Aorta (tissue), 5 donors: ENCODE data around the gene NRG3. TPM values are rescaled to one million over a fixed set of nuclear protein-coding genes. Genes with fewer than 3 reads are reported as not detected.

ENCODE experiments used
- ATAC-seq: fragments of 200-7000 bp; cut with Tn5 transposase; one replicate; pipeline ENCODE4 v1.9.1; 2022; ENCODE audit warnings: moderate library complexity; ENCODE audit not compliant: low FRiP score
- DNase-seq, 2 donors: peaks; one replicate each; pipeline ENCODE4 v3.0.0-alpha.2; 2020
- H3K27ac ChIP-seq, 2 donors: one replicate each; pipeline ENCODE4 v1.5.1; 2013; ENCODE audit warnings: low read length in 2 of 2, mild to moderate bottlenecking in 2 of 2, moderate library complexity in 2 of 2, control low read depth in 1 of 2, inconsistent platforms in 1 of 2, low read depth in 1 of 2
- H3K27me3 ChIP-seq, 2 donors: one replicate each; pipeline ENCODE4 v1.6.1; 2013; ENCODE audit warnings: control low read depth in 1 of 2, low read length in 1 of 2, mild to moderate bottlenecking in 1 of 2, moderate library complexity in 1 of 2; ENCODE audit not compliant: insufficient read depth in 2 of 2, control insufficient read depth in 1 of 2
- H3K36me3 ChIP-seq, 2 donors: one replicate each; pipeline ENCODE4 v1.6.1; 2013; ENCODE audit warnings: control low read depth in 1 of 2, low read length in 1 of 2, mild to moderate bottlenecking in 1 of 2; ENCODE audit not compliant: insufficient read depth in 2 of 2, control insufficient read depth in 1 of 2
- H3K4me1 ChIP-seq, 2 donors: one replicate each; pipeline ENCODE4 v1.6.1; 2013; ENCODE audit warnings: low read length in 2 of 2, control low read depth in 1 of 2, mild to moderate bottlenecking in 1 of 2, moderate library complexity in 1 of 2; ENCODE audit not compliant: insufficient read depth in 2 of 2, control insufficient read depth in 1 of 2
- H3K4me3 ChIP-seq, 2 donors: one replicate each; pipeline ENCODE4 v1.5.1; 2013; ENCODE audit warnings: low read length in 2 of 2, control low read depth in 1 of 2, mild to moderate bottlenecking in 1 of 2
- H3K9me3 ChIP-seq: one replicate; pipeline ENCODE4 v1.6.1; 2013; ENCODE audit warnings: mild to moderate bottlenecking, low read length; ENCODE audit not compliant: control insufficient read depth
- whole genome bisulfite sequencing, 2 donors: extraction: QIAGEN DNeasy Blood & Tissue Kit; methylation state at CpG; one replicate each; pipeline ENCODE4 v1.1.7; 2013; 5-methylcytosine and 5-hydroxymethylcytosine counted together
- intact Hi-C, 2 donors: fragments of 100-400 bp; cut with DNase I; formaldehyde crosslinking; loops; one replicate each; pipeline versions ENCODE4 v1.14.2 to v1.15.0; 2022
- polyA plus RNA-seq, 2 donors: library from polyadenylated mRNA; stranded (reverse); fragments of 200-250 nt; gene quantifications; one replicate each; pipeline ENCODE4 v1.2.3, GENCODE V29; 2013
- total RNA-seq, 2 donors: library from RNA; stranded (reverse); fragmentation: NEBNext Ultra II Directional; extraction: Animal tissue kit (Norgen Biotek cat#: 25700); gene quantifications; one replicate each; pipeline ENCODE4 v1.2.1, GENCODE V29; 2021
- donor health status: healthy with polysubstance abuse.
- donor health status: Bipolar disorder and iron deficiency.
- donor health status: DM: no; HTN: no; CAD: no.
- donor health status: DM: no; HTN: no; CAD: no.
- donor health status: DM: yes; HTN: yes; CAD: no.

Gene NRG3
- total and polyA plus RNA-seq, 4 donors = 0.50 to 1.1 (median 0.84) TPM

DNA sequence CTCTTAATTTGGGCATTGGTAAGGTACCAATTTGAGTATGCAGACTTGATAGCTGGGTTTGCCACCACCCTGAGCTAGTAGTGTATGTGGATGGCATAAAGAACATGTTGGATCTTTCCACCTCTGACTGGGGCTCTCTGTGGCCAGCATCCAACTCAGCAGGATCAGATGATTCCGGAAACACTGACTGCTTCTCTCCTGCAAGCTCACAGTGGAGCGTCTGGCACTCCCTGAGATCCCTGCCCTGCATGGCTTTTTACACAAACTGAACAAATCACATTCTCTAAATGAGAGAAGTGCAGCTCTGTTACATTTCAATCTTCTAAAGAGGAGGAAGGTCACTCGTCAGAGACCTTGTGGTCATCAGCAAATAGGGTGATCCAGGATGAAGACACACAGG is 1057.5 kb downstream of the NRG3 start:
- H3K9me3 ChIP-seq = no peaks in the 10 kb centered on the region
- H3K4me1 ChIP-seq = no peaks in the 10 kb centered on the region
- no peak overlapping the region for H3K4me3 ChIP-seq
- intact Hi-C loops = no loop called here
- ATAC-seq = no peak
- DNase-seq = no peak
- no peaks in the 10 kb centered on the region for H3K27me3 ChIP-seq
- H3K36me3 ChIP-seq = no peaks in the 10 kb centered on the region
- H3K27ac ChIP-seq = no peak overlapping the region
- WGBS, 2 donors = 67 to 79% methylated on average over 3 of the region's 3 CpGs

DNA sequence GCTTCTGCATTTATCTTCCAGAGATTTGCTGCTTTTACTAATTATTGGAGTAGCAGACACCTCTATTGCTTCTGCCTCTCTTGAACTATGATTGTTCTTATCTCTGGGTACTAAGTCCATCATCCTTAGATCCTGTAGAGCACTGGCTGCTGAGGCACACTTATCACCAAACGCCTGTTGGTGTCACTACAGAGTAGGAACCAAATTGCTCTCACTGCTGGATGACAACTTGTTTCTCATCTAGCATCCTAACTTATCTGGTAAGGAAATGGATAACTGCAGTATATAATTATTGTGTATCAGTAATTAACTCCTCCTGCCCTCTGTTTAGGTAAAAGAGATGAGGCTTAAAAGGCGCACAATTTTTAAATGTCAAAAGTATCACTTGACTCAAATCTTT is 1059.4 kb downstream of the NRG3 start:
- WGBS, 2 donors = 81 to 86% methylated on average over 2 of the region's 2 CpGs
- H3K9me3 ChIP-seq = no peaks in the 10 kb centered on the region

DNA sequence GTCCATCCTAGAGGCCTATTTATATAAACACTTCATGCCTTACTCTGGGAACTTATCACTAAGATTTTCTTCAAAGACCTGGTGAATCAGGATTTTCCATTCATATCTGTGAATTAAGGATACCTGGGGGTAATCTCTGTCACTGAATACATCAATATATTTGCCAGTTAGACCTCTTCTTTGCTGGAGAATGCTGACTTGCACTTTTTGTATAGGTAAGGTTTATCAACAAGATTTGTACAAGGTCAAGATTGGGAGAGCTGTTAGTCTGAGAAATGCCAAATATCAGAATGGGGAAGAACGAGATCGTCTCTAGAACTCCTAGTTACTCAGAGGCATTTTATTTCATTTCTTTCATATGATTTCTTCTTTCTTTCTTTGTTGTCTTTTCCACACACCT is 1060.0 kb downstream of the NRG3 start:
- DNase-seq (no peak), ATAC-seq (no peak)
- Histone ChIP-seq H3K4me1 (no peaks in the 10 kb centered on the region), H3K27me3 (no peaks in the 10 kb centered on the region), H3K9me3 (no peaks in the 10 kb centered on the region), H3K36me3 (no peaks in the 10 kb centered on the region), H3K27ac (no peak overlapping the region), H3K4me3 (no peak overlapping the region)
- 95 to 98% methylated on average over 2 of the region's 2 CpGs for WGBS, 2 donors
- intact Hi-C loops = no loop called here

More for the DNA sequence above, 1059.4 kb downstream of the NRG3 start:
- no peaks in the 10 kb centered on the region for H3K36me3 ChIP-seq
- no peak overlapping the region for H3K27ac ChIP-seq
- ATAC-seq = no peak
- no peak overlapping the region for H3K4me3 ChIP-seq
- no peaks in the 10 kb centered on the region for H3K27me3 ChIP-seq
- intact Hi-C loops = no loop called here
- no peaks in the 10 kb centered on the region for H3K4me1 ChIP-seq
- DNase-seq = no peak

DNA sequence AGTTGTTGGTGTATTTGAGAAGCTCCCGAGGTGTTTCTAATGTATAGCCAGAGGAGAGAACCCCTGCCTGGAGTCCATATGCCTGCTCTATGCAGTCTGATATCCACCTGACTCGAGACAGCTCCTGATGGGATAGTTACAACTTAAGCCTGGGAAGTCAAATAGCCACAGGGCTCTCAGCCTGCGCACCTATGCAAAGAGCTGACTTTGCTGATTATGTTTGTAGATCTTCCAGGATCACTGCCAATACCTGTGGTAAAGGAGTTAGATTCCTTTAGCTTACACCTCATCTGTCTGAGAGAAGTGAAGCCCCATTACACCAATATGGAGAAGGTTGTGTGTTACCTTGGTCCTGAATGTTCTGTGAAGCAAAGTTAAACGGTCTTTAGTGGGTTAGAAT is 1063.3 kb downstream of the NRG3 start:
- Histone ChIP-seq H3K4me1 (no peaks in the 10 kb centered on the region), H3K36me3 (no peaks in the 10 kb centered on the region), H3K27me3 (no peaks in the 10 kb centered on the region), H3K27ac (no peak overlapping the region), H3K4me3 (no peak overlapping the region), H3K9me3 (no peaks in the 10 kb centered on the region)
- DNase-seq (no peak), ATAC-seq (no peak)
- 94 to 98% methylated on average over 4 of the region's 4 CpGs for WGBS, 2 donors
- intact Hi-C loops = no loop called here

DNA sequence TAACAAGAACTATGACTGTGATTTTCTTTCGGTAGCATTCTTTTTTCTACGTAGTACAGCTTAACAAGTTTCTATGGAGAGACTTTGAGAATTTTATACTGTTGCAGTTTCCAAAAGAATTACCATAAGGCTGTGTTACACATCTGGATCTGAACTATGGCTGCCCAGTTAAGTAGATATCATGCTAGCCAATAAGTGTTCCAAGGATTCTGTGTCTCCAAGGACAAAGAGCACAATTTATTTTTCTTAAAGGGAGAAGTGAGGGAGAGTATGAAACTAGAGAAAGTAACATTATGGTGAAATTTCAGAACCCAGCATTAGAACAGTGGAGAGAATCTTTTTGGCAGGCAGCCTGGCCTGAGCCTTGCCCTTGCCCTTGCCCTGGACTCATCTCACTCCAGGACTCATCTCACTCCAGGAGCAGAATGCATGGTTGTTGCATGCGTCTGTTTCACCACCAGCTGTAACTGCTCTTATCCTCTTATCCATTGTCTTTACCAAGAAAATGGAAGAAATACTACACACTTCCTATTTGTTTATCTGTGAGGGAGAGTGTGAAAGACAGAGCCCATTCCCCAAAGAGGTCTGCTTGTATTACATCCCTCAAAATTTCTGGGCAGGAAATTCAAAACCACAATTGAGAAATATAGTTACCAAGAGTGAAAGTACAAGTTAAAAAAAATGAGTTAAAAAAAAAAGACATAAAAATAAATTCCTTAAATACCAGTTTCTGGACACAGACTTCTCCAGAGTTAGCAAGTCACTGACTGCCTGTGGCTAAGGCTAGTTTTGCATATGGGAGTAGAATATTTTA is 1067.5 kb downstream of the NRG3 start:
- H3K9me3 ChIP-seq = no peaks in the 10 kb centered on the region
- intact Hi-C loops = no loop called here
- no peak overlapping the region for H3K4me3 ChIP-seq
- DNase-seq (peak in 1 of 2 donors; percentile 49), ATAC-seq (no peak)
- no peak overlapping the region for H3K27ac ChIP-seq
- H3K27me3 ChIP-seq = no peaks in the 10 kb centered on the region
- 69 to 71% methylated on average over 3 of the region's 3 CpGs for WGBS, 2 donors
- H3K36me3 ChIP-seq = no peaks in the 10 kb centered on the region
- no peaks in the 10 kb centered on the region for H3K4me1 ChIP-seq

DNA sequence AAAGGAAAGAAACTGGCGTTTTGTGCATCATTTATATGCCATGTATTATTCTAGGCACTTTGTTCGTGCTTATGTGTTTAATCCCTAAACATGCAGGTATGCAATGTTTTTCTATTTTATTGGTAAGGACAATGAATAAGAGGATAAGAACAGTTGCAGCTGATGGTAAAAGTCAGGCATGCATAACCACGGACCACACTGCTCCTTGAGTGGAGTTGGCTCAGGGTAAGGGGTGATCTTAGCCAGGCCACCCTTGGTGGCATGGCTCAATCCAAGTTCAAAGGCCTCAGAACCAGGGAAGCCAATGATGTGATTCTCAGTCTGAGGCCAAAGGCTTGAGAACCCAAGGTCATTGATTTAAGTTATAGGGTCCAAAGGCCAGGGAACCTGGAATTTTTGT is 1068.1 kb downstream of the NRG3 start:
- no peak overlapping the region for H3K27ac ChIP-seq
- H3K4me3 ChIP-seq = no peak overlapping the region
- no peak for DNase-seq
- no peaks in the 10 kb centered on the region for H3K36me3 ChIP-seq
- H3K27me3 ChIP-seq = no peaks in the 10 kb centered on the region
- no peaks in the 10 kb centered on the region for H3K4me1 ChIP-seq
- no peaks in the 10 kb centered on the region for H3K9me3 ChIP-seq
- WGBS, 2 donors = 6 to 8% methylated on average over 3 of the region's 3 CpGs
- intact Hi-C loops = no loop called here
- ATAC-seq = no peak

DNA sequence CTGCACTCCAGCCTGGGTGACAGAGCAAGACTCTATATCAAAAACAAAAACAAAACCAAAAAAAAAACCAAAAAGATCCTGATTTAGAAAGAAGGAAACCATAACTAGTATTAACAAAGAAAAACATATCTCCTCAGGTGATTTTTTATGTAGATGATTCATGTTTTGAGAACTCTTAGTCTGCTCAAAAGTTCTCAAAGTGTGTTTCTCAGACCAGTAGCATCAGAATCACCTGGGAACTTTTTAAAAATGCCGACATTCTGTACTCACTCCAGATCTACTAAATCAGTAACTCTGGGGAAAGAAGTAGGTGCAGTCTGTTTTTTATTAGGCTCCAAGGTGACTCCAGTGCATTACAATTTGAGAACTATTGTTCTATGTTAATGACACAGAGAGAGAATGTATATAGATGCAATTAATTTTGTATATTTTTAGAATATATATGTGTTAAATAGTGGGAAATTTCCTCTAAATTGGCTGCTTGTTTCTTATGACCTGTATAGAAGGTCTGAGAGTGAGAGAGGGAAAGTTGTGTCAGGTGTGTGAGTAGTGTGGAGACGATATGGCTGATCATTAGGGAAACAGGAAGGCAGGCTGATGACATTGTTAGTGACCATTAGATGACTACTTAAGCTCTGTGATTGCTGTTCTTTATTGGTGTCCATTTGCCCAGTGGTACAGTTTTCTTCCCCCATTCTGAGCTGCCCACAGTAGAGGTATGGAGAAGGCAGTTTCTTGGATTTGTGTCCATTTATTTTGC is 1075.0 kb downstream of the NRG3 start:
- H3K27ac ChIP-seq = no peak overlapping the region
- 91 to 96% methylated on average over 2 of the region's 2 CpGs for WGBS, 2 donors
- H3K27me3 ChIP-seq = no peaks in the 10 kb centered on the region

DNA sequence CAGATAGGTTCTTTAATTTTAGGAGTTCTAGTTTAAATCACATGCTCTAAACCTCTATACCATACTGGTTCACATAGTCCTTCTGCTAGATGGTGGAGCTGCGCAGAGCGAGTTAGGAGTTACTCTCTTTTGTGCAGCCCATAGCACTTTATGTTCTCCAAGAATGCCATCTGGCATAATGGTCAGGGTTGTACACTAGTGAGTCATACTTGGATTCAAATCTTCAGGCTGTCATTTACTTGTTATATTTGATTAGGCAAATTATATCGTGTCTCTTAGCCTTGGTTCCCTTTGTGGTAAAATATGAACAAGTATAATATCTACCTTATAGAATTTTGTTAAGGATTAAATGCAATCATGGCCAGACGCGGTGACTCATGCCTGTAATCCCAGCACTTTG is 1078.3 kb downstream of the NRG3 start:
- Histone ChIP-seq H3K4me1 (no peaks in the 10 kb centered on the region), H3K36me3 (no peaks in the 10 kb centered on the region), H3K27ac (no peak overlapping the region), H3K27me3 (no peaks in the 10 kb centered on the region), H3K4me3 (no peak overlapping the region), H3K9me3 (no peaks in the 10 kb centered on the region)
- ATAC-seq = no peak
- DNase-seq = no peak
- WGBS, 2 donors = 59 to 70% methylated on average over 5 of the region's 5 CpGs
- intact Hi-C loops = no loop called here

More for the DNA sequence above, 1075.0 kb downstream of the NRG3 start:
- H3K36me3 ChIP-seq = no peaks in the 10 kb centered on the region
- no peaks in the 10 kb centered on the region for H3K9me3 ChIP-seq
- H3K4me3 ChIP-seq = no peak overlapping the region
- no peaks in the 10 kb centered on the region for H3K4me1 ChIP-seq
- intact Hi-C loops = no loop called here
- ATAC-seq (no peak), DNase-seq (no peak)

DNA sequence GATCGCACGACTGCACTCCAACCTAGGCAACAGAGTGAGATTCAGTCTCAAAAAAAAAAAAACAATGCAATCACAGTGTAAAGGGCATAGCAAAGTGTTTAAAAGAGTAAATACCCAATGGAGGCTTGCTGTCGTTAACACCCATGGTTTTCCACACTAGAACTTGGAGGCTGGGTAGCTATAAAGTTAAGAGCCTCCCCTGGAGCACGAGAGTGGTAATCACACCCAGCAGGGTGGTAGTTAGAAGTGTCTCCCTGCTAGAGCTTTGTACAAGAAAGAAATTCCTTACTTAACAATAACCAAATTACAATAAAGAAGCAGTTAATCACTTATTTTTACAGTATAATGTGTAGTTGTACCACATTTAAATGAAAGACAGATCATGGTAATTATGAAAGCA is 1078.9 kb downstream of the NRG3 start:
- DNase-seq = no peak
- no peaks in the 10 kb centered on the region for H3K27me3 ChIP-seq
- intact Hi-C loops = no loop called here
- WGBS, 2 donors = 73 to 82% methylated on average over 4 of the region's 4 CpGs
- H3K4me1 ChIP-seq = no peaks in the 10 kb centered on the region
- ATAC-seq = no peak
- H3K4me3 ChIP-seq = no peak overlapping the region
- no peaks in the 10 kb centered on the region for H3K9me3 ChIP-seq
- H3K27ac ChIP-seq = no peak overlapping the region
- H3K36me3 ChIP-seq = no peaks in the 10 kb centered on the region
